NCI-H524 treated with DMSO at 0.1 percent for 48 hours (cell line): ENCODE results near the gene KLF6.

Experiments
- DNase-seq: peaks from one replicate; lab custom pipeline; 2025; lab: John Stamatoyannopoulos, UW

KLF6 gene

GRCh38 chr10:3784510-3785250 is at the start of gene KLF6:
Gene KLF6 (minus strand): TSS chr10:3785209. CDS start chr10:3785014, 195 bp downstream.
- DNase-seq, result no peak

- peak; percentile 70 for DNase-seq
Measured at GRCh38 chr10:3834404-3834803, 49.4 kb upstream of the KLF6 start.

- no peak for DNase-seq
Measured at GRCh38 chr10:3833046-3833445, 48.0 kb upstream of the KLF6 start.

- DNase-seq, result no peak
Measured at GRCh38 chr10:3832022-3832786, 47.2 kb upstream of the KLF6 start.

GRCh38 chr10:3831608-3832007 is 46.6 kb upstream of the KLF6 start:
- DNase-seq, result no peak

GRCh38 chr10:3830946-3831345 is 45.9 kb upstream of the KLF6 start:
- no peak for DNase-seq

GRCh38 chr10:3829156-3830050 is 44.4 kb upstream of the KLF6 start:
- DNase-seq, result no peak

GRCh38 chr10:3828404-3829155 is 43.6 kb upstream of the KLF6 start:
- no peak for DNase-seq

- no peak for DNase-seq
Measured at GRCh38 chr10:3827768-3828403, 42.9 kb upstream of the KLF6 start.

- DNase-seq, result no peak
Measured at GRCh38 chr10:3827266-3827665, 42.3 kb upstream of the KLF6 start.

- no peak for DNase-seq
Measured at GRCh38 chr10:3825862-3826351, 40.9 kb upstream of the KLF6 start.

GRCh38 chr10:3825244-3825643 is 40.2 kb upstream of the KLF6 start:
- DNase-seq, result no peak

GRCh38 chr10:3822541-3823330 is 37.7 kb upstream of the KLF6 start:
- DNase-seq, result no peak

- peak; percentile 44 for DNase-seq
Measured at GRCh38 chr10:3820255-3820654, 35.2 kb upstream of the KLF6 start.

- DNase-seq, result no peak
Measured at GRCh38 chr10:3816995-3817394, 32.0 kb upstream of the KLF6 start.

GRCh38 chr10:3814838-3815220 is 29.8 kb upstream of the KLF6 start:
- DNase-seq, result no peak

- DNase-seq, result no peak
Measured at GRCh38 chr10:3813986-3814837, 29.2 kb upstream of the KLF6 start.

GRCh38 chr10:3813267-3813666 is 28.3 kb upstream of the KLF6 start:
- DNase-seq, result no peak

- no peak for DNase-seq
Measured at GRCh38 chr10:3812141-3812540, 27.1 kb upstream of the KLF6 start.
